HepG2 (cell line): ENCODE data around the gene APOL4. TPM values are rescaled to one million over a fixed set of nuclear protein-coding genes. Genes with fewer than 3 reads are reported as not detected.
"Not testable (repeated sequence)": the region's sequence is repeated elsewhere in the genome, so short reads cannot be mapped to it uniquely, and the experiment has no call there.

Experiments used
- ATAC-seq: fragments of 200-7000 bp; cut with Tn5 transposase; 3 replicates; pipeline ENCODE4 v1.9.1; 2020; ENCODE audit warnings: mild to moderate bottlenecking, moderate library complexity
- BruUV-seq: library from RNA; stranded (reverse); fragments of 400-500 nt; replicated peaks from 2 replicates; lab custom pipeline; 2021; lab: Mats Ljungman, UMichigan
- CTCF ChIA-PET: fragments of 300-600 bp; formaldehyde crosslinking; extraction: SDS; loops from one replicate; lab custom pipeline; 2021; ENCODE audit warnings: low total read pairs, inconsistent platforms, low intra/inter-chr PET ratio; lab: Yijun Ruan, JAX
- POLR2A ChIA-PET: fragments of 350-600 bp; sonication (Branson Sonifier 250); formaldehyde crosslinking; loops from one replicate; lab custom pipeline; 2020; ENCODE audit warnings: antibody characterized with exemption, inconsistent platforms; lab: Yijun Ruan, JAX
- DNase-seq: peaks from one replicate; pipeline ENCODE4 v3.0.0-alpha.2; 2015; ENCODE audit warnings: low spot score
- FAIRE-seq: peaks from 3 replicates; lab custom pipeline; 2011; peaks lifted over from hg19 to GRCh38; lab: Jason Lieb, UNC
- H2AFZ ChIP-seq: one replicate; pipeline ENCODE4 v1.6.1; 2011; ENCODE audit warnings: low read length, inconsistent platforms
- H3K27ac ChIP-seq: fragments of 300-600 bp; 3 replicates; pipeline ENCODE4 v1.8.0; 2011; ENCODE audit warnings: mixed run types, mild to moderate bottlenecking, mixed read lengths, low read length, inconsistent platforms; ENCODE audit not compliant: insufficient read depth; ENCODE audit errors: extremely low read length
- H3K27me3 ChIP-seq, 2 experiments: fragments of 200-600 bp in 1 of 2; 2 replicates in 1 of 2; 3 replicates in 1 of 2; pipeline versions ENCODE4 v1.6.0 to v1.8.0; 2011; ENCODE audit warnings: low read length in 2 of 2, mild to moderate bottlenecking in 2 of 2, moderate library complexity in 2 of 2, inconsistent platforms in 1 of 2; ENCODE audit not compliant: insufficient read depth in 2 of 2, control insufficient read depth in 1 of 2
- H3K36me3 ChIP-seq, 2 experiments: fragments of 200-600 bp in 1 of 2; replicated peaks in 1 of 2; 2 replicates in 1 of 2; 3 replicates in 1 of 2; pipeline versions ENCODE4 v1.5.1 to v1.8.0; 2011; ENCODE audit warnings: low read length in 2 of 2, inconsistent platforms in 1 of 2; ENCODE audit not compliant: insufficient read depth in 2 of 2, control insufficient read depth in 1 of 2
- H3K4me1 ChIP-seq: 2 replicates; pipeline ENCODE4 v1.5.1; 2012; ENCODE audit warnings: low read length, inconsistent platforms; ENCODE audit not compliant: insufficient read depth
- H3K4me2 ChIP-seq: 2 replicates; pipeline ENCODE4 v1.6.0; 2011; ENCODE audit warnings: low read depth, low read length, inconsistent platforms
- H3K4me3 ChIP-seq, 3 experiments: fragments of 200-600 bp in 1 of 3; sonication (generic), shearing (Covaris generic) in 1 of 3; replicated peaks in 1 of 3; 2 replicates each; pipeline ENCODE4 v1.5.1; 2011 to 2016; ENCODE audit warnings: low read length in 3 of 3, inconsistent platforms in 2 of 3, low read depth in 2 of 3, mild to moderate bottlenecking in 2 of 3, control low read depth in 1 of 3, mixed read lengths in 1 of 3; ENCODE audit not compliant: insufficient read depth in 1 of 3
- H3K79me2 ChIP-seq: one replicate; pipeline ENCODE4 v1.6.1; 2011; ENCODE audit warnings: low read length, inconsistent platforms; ENCODE audit not compliant: insufficient read depth
- H3K9ac ChIP-seq: 2 replicates; pipeline ENCODE4 v1.6.0; 2011; ENCODE audit warnings: mild to moderate bottlenecking, low read depth, low read length, inconsistent platforms; ENCODE audit not compliant: insufficient read depth
- H3K9me3 ChIP-seq: 2 replicates; pipeline ENCODE4 v1.5.1; 2012; ENCODE audit warnings: mild to moderate bottlenecking, low read length
- H4K20me1 ChIP-seq: 2 replicates; pipeline ENCODE4 v1.6.0; 2011; ENCODE audit warnings: inconsistent platforms, mild to moderate bottlenecking, low read length, moderate library complexity; ENCODE audit not compliant: insufficient read depth
- CTCF ChIP-seq: sonication (generic); formaldehyde crosslinking; IDR thresholded peaks from 2 replicates; pipeline ENCODE4 v1.5.0; 2020; ENCODE audit warnings: mild to moderate bottlenecking, missing genetic modification reagents, moderate library complexity
- KDM2A ChIP-seq: sonication (generic); formaldehyde crosslinking; IDR thresholded peaks from 2 replicates; pipeline ENCODE4 v1.4.0; 2020; ENCODE audit warnings: low read depth, missing genetic modification reagents, borderline replicate concordance
- PATZ1 ChIP-seq: sonication (generic); formaldehyde crosslinking; IDR thresholded peaks from 2 replicates; pipeline ENCODE4 v1.4.0; 2020; ENCODE audit warnings: missing genetic modification reagents
- SMC3 ChIP-seq: IDR thresholded peaks from 2 replicates; pipeline ENCODE4 v1.6.1; 2011; ENCODE audit warnings: low read length, improper control_type of control experiment
- WGBS: methylation state at CpG from one replicate; pipeline ENCODE4 v1.1.6; 2017; ENCODE audit warnings: low lambda C conversion rate; 5-methylcytosine and 5-hydroxymethylcytosine counted together
- in situ Hi-C: cut with HindIII; loops from 2 replicates; pipeline ENCODE4 v1.10.0; 2017; ENCODE audit warnings: low pct_unique_long_range_greater_than_20kb; ENCODE audit not compliant: extremely low pct_ligation_motif_present
- intact Hi-C: fragments of 100-400 bp; cut with micrococcal nuclease; formaldehyde crosslinking; loops from one replicate; pipeline ENCODE4 v1.10.0; 2022; ENCODE audit not compliant: unreplicated experiment
- polyA plus RNA-seq, 8 experiments: library from polyadenylated mRNA; depleted of rRNA in 3 of 8; stranded (reverse) in 7 of 8; unstranded in 1 of 8; fragments of >200 nt; fragmentation: Illumina TruSeq in 4 of 8; extraction: Trizol in 4 of 8; gene quantifications; 2 replicates each; pipeline versions ENCODE4 v1.2.1 to v1.2.3, GENCODE V29; 2011 to 2016; ENCODE audit warnings: low read depth in 4 of 8, missing spikeins in 1 of 8, mixed read lengths in 1 of 8; ENCODE audit not compliant: insufficient read depth in 1 of 8
- total RNA-seq, 5 experiments: library from RNA; depleted of rRNA; stranded (reverse); fragments of >200 nt; fragmentation: Illumina TruSeq; extraction: Trizol; gene quantifications; 2 replicates each; pipeline ENCODE4 v1.2.3, GENCODE V29; 2016; ENCODE audit warnings: low read depth in 1 of 5

Gene APOL4
- total and polyA plus RNA-seq, 2 of the 13 experiments (the other 11 are each of a cell fraction or from before 2014, with no cell fraction given), result 0.77 to 2.8 TPM

GRCh38 chr22:36202906-36203305 lies 1.3 kb upstream of the APOL4 start:
- not testable (repeated sequence) for H2AFZ ChIP-seq

GRCh38 chr22:36201025-36201424 lies 584 bp downstream of the APOL4 start:
- H3K9ac ChIP-seq, H4K20me1 ChIP-seq, BruUV-seq, POLR2A ChIA-PET, in situ Hi-C loops, CTCF ChIA-PET, FAIRE-seq, H3K4me3 ChIP-seq, H3K79me2 ChIP-seq, DNase-seq, H3K36me3 ChIP-seq, H3K4me2 ChIP-seq, H3K27me3 ChIP-seq, H3K9me3 ChIP-seq, H3K27ac ChIP-seq, H2AFZ ChIP-seq, ATAC-seq: not testable (repeated sequence)
- H3K4me1 ChIP-seq, result peaks cover 65% of the 10 kb centered on the region
- WGBS, result 100% methylated on average over 1 of the region's 5 CpGs
- intact Hi-C loops, result loop anchor here (5.0 kb wide), 1 partner anchor 36 kb away; the partner anchor contains the start of gene APOL2

More at GRCh38 chr22:36202906-36203305, 1.3 kb upstream of the APOL4 start:
- TF ChIP-seq KDM2A (CRISPR knock-in tag) (0 out of 2 replicates have a peak, but pooled peaks have one; percentile 19), SMC3 (0 out of 2 replicates have a peak, but pooled peaks have one; percentile 15), PATZ1 (CRISPR knock-in tag) (peak; percentile 46), CTCF (CRISPR knock-in tag) (0 out of 2 replicates have a peak, but pooled peaks have one; percentile 11)
- peak overlapping the region; percentile 24 to 61 (median 56) for H3K4me3 ChIP-seq
- ATAC-seq, result peak; percentile 59
- H3K9me3 ChIP-seq, H3K79me2 ChIP-seq, CTCF ChIA-PET, H3K27ac ChIP-seq, in situ Hi-C loops, H4K20me1 ChIP-seq, H3K27me3 ChIP-seq, H3K9ac ChIP-seq, BruUV-seq, H3K36me3 ChIP-seq: not testable (repeated sequence)
- intact Hi-C loops, result loop anchor here (5.0 kb wide), 1 partner anchor 34 kb away; the partner anchor contains the start of gene APOL2
- under 1% methylated on average over 8 of the region's 8 CpGs for WGBS
- peaks cover 65% of the 10 kb centered on the region for H3K4me1 ChIP-seq
- DNase-seq, result peak; percentile 65
- FAIRE-seq, result peak; percentile 66
- peak overlapping the region; percentile 95 for H3K4me2 ChIP-seq
- POLR2A ChIA-PET, result interaction anchor here (1.2 to 2.3 kb wide), 2 partner anchors 50 to 260 kb away, joined by 3 to 6 read pairs; partner anchors contain the start of gene APOL1
